ENCODE data around the gene FECH. TPM values are rescaled to one million over a fixed set of nuclear protein-coding genes. Genes with fewer than 3 reads are reported as not detected.

The FECH gene
- total and polyA plus RNA-seq, 9 of the 15 experiments (the other 6 are each of a cell fraction or from before 2014, with no cell fraction given), result 19.8 to 170 (median 56.8) TPM

DNA sequence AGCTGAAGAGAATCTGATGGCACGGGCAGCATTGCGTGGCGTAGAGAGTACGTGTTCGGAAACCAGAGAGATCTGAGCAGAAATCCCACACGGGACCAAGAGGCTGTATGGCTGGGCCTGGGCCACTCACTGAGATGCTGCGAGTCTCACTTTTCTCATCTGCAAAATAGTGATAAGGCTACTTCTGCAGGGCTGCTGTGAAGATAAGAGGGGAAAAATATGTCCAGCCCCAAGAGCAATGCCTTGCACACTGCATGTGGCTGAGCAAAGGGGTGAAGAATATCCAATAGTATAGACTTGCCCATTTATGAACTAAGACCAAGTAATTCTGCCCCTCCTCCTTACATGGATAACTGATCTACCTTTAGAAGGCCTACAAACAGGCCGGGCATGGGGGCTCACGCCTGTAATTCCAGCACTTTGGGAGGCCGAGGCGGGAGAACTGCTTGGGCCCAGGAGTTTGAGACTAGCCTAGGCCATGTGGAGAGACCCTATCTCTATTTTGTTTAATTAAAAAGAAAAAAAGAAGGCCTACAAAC, 3.1 kb downstream of the FECH start (continued):
- peak; percentile 54 for TF ChIP-seq TAF9B (IDR thresholded peaks at IDR 0.05; ENCODE audit: partially characterized antibody)
- no peak for TF ChIP-seq ETV1 (tag; conservative IDR thresholded peaks at IDR 0.05; ENCODE audit: low read depth)
- TF ChIP-seq, protein P1, sequence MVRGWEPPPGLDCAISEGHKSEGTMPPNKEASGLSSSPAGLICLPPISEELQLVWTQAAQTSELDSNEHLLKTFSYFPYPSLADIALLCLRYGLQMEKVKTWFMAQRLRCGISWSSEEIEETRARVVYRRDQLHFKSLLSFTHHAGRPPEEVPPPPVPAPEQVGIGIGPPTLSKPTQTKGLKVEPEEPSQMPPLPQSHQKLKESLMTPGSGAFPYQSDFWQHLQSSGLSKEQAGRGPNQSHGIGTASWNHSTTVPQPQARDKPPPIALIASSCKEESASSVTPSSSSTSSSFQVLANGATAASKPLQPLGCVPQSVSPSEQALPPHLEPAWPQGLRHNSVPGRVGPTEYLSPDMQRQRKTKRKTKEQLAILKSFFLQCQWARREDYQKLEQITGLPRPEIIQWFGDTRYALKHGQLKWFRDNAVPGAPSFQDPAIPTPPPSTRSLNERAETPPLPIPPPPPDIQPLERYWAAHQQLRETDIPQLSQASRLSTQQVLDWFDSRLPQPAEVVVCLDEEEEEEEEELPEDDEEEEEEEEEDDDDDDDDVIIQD (CRISPR knock-in tag; IDR thresholded peaks at IDR 0.05), result no peak
- TF ChIP-seq, protein P2, sequence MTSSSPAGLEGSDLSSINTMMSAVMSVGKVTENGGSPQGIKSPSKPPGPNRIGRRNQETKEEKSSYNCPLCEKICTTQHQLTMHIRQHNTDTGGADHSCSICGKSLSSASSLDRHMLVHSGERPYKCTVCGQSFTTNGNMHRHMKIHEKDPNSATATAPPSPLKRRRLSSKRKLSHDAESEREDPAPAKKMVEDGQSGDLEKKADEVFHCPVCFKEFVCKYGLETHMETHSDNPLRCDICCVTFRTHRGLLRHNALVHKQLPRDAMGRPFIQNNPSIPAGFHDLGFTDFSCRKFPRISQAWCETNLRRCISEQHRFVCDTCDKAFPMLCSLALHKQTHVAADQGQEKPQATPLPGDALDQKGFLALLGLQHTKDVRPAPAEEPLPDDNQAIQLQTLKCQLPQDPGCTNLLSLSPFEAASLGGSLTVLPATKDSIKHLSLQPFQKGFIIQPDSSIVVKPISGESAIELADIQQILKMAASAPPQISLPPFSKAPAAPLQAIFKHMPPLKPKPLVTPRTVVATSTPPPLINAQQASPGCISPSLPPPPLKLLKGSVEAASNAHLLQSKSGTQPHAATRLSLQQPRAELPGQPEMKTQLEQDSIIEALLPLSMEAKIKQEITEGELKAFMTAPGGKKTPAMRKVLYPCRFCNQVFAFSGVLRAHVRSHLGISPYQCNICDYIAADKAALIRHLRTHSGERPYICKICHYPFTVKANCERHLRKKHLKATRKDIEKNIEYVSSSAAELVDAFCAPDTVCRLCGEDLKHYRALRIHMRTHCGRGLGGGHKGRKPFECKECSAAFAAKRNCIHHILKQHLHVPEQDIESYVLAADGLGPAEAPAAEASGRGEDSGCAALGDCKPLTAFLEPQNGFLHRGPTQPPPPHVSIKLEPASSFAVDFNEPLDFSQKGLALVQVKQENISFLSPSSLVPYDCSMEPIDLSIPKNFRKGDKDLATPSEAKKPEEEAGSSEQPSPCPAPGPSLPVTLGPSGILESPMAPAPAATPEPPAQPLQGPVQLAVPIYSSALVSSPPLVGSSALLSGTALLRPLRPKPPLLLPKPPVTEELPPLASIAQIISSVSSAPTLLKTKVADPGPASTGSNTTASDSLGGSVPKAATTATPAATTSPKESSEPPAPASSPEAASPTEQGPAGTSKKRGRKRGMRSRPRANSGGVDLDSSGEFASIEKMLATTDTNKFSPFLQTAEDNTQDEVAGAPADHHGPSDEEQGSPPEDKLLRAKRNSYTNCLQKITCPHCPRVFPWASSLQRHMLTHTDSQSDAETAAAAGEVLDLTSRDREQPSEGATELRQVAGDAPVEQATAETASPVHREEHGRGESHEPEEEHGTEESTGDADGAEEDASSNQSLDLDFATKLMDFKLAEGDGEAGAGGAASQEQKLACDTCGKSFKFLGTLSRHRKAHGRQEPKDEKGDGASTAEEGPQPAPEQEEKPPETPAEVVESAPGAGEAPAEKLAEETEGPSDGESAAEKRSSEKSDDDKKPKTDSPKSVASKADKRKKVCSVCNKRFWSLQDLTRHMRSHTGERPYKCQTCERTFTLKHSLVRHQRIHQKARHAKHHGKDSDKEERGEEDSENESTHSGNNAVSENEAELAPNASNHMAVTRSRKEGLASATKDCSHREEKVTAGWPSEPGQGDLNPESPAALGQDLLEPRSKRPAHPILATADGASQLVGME (CRISPR knock-in tag; IDR thresholded peaks at IDR 0.05), result no peak
- 0 out of 2 replicates have a peak, but pooled peaks have one; percentile 25 for TF ChIP-seq ZNF384 (IDR thresholded peaks at IDR 0.05; ENCODE audit: low read depth, low read length)
- no peak for TF ChIP-seq KHSRP (IDR thresholded peaks at IDR 0.05)
- no peak for TF ChIP-seq ZNF212 (CRISPR knock-in tag; IDR thresholded peaks at IDR 0.05)
- TF ChIP-seq LCOR (CRISPR knock-in tag; IDR thresholded peaks at IDR 0.05), result 0 out of 2 replicates have a peak, but pooled peaks have one; percentile 51
- peak; percentile 95 for TF ChIP-seq CBFA2T2 (conservative IDR thresholded peaks at IDR 0.05)
- no peak for TF ChIP-seq PTTG1 (tag; IDR thresholded peaks at IDR 0.05; ENCODE audit: low read depth)
- TF ChIP-seq, protein P3, sequence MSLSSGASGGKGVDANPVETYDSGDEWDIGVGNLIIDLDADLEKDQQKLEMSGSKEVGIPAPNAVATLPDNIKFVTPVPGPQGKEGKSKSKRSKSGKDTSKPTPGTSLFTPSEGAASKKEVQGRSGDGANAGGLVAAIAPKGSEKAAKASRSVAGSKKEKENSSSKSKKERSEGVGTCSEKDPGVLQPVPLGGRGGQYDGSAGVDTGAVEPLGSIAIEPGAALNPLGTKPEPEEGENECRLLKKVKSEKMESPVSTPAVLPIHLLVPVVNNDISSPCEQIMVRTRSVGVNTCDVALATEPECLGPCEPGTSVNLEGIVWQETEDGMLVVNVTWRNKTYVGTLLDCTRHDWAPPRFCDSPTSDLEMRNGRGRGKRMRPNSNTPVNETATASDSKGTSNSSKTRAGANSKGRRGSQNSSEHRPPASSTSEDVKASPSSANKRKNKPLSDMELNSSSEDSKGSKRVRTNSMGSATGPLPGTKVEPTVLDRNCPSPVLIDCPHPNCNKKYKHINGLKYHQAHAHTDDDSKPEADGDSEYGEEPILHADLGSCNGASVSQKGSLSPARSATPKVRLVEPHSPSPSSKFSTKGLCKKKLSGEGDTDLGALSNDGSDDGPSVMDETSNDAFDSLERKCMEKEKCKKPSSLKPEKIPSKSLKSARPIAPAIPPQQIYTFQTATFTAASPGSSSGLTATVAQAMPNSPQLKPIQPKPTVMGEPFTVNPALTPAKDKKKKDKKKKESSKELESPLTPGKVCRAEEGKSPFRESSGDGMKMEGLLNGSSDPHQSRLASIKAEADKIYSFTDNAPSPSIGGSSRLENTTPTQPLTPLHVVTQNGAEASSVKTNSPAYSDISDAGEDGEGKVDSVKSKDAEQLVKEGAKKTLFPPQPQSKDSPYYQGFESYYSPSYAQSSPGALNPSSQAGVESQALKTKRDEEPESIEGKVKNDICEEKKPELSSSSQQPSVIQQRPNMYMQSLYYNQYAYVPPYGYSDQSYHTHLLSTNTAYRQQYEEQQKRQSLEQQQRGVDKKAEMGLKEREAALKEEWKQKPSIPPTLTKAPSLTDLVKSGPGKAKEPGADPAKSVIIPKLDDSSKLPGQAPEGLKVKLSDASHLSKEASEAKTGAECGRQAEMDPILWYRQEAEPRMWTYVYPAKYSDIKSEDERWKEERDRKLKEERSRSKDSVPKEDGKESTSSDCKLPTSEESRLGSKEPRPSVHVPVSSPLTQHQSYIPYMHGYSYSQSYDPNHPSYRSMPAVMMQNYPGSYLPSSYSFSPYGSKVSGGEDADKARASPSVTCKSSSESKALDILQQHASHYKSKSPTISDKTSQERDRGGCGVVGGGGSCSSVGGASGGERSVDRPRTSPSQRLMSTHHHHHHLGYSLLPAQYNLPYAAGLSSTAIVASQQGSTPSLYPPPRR (CRISPR knock-in tag; IDR thresholded peaks at IDR 0.05; ENCODE audit: borderline replicate concordance), result no peak
- no peak for TF ChIP-seq GABPA (tag; conservative IDR thresholded peaks at IDR 0.05; ENCODE audit: low read depth)
- TF ChIP-seq SP1 (CRISPR knock-in tag; IDR thresholded peaks at IDR 0.05), result no peak
- peak; percentile 77 for TF ChIP-seq CXXC5 (CRISPR knock-in tag; IDR thresholded peaks at IDR 0.05)
- TF ChIP-seq STAG1 (CRISPR knock-in tag; IDR thresholded peaks at IDR 0.05; ENCODE audit: borderline replicate concordance), result no peak
- TF ChIP-seq, protein P4, sequence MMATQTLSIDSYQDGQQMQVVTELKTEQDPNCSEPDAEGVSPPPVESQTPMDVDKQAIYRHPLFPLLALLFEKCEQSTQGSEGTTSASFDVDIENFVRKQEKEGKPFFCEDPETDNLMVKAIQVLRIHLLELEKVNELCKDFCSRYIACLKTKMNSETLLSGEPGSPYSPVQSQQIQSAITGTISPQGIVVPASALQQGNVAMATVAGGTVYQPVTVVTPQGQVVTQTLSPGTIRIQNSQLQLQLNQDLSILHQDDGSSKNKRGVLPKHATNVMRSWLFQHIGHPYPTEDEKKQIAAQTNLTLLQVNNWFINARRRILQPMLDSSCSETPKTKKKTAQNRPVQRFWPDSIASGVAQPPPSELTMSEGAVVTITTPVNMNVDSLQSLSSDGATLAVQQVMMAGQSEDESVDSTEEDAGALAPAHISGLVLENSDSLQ (IDR thresholded peaks at IDR 0.05), result no peak
